ENCODE measurements around the gene SNTG2.

SNTG2 gene

GRCh38 chr2:954687-955000, 4.0 kb downstream of the SNTG2 start:
- no peak for DNase-seq

- no peak for DNase-seq
Observed at GRCh38 chr2:955829-956731, 5.4 kb downstream of the SNTG2 start.

GRCh38 chr2:959457-959856, 8.8 kb downstream of the SNTG2 start:
- no peak for DNase-seq

- peak; percentile 75 to 78 for DNase-seq
Observed at GRCh38 chr2:960061-960736, 9.6 kb downstream of the SNTG2 start.

GRCh38 chr2:961786-962185, 11.1 kb downstream of the SNTG2 start:
- DNase-seq = no peak

GRCh38 chr2:963876-964275, 13.2 kb downstream of the SNTG2 start:
- DNase-seq = no peak

GRCh38 chr2:964562-964961, 13.9 kb downstream of the SNTG2 start:
- no peak for DNase-seq

GRCh38 chr2:965640-966147, 15.0 kb downstream of the SNTG2 start:
- DNase-seq = no peak

GRCh38 chr2:973129-973528, 22.5 kb downstream of the SNTG2 start:
- no peak for DNase-seq

GRCh38 chr2:974054-974453, 23.4 kb downstream of the SNTG2 start:
- DNase-seq = no peak

GRCh38 chr2:974502-974901, 23.9 kb downstream of the SNTG2 start:
- DNase-seq = no peak

- no peak for DNase-seq
Observed at GRCh38 chr2:975095-975494, 24.4 kb downstream of the SNTG2 start.

- no peak for DNase-seq
Observed at GRCh38 chr2:979069-979928, 28.6 kb downstream of the SNTG2 start.

- DNase-seq = no peak
Observed at GRCh38 chr2:980176-980575, 29.5 kb downstream of the SNTG2 start.

GRCh38 chr2:981258-981657, 30.6 kb downstream of the SNTG2 start:
- DNase-seq = no peak

GRCh38 chr2:981759-982158, 31.1 kb downstream of the SNTG2 start:
- no peak for DNase-seq

GRCh38 chr2:985317-985898, 34.8 kb downstream of the SNTG2 start:
- DNase-seq = no peak

- DNase-seq = no peak
Observed at GRCh38 chr2:987789-988188, 37.1 kb downstream of the SNTG2 start.

GRCh38 chr2:989781-990467, 39.3 kb downstream of the SNTG2 start:
- no peak for DNase-seq

- no peak for DNase-seq
Observed at GRCh38 chr2:990970-991369, 40.3 kb downstream of the SNTG2 start.

- DNase-seq = no peak
Observed at GRCh38 chr2:1002350-1002749, 51.7 kb downstream of the SNTG2 start.

GRCh38 chr2:1004398-1004797, 53.7 kb downstream of the SNTG2 start:
- no peak for DNase-seq
